A673 (cell line): Measurements from ENCODE around the gene TNFRSF25. TPM values are rescaled to one million over a fixed set of nuclear protein-coding genes. Genes with fewer than 3 reads are reported as not detected.

Source experiments
- BruUV-seq: library from RNA; stranded (reverse); fragments of 400-500 nt; replicated peaks from 2 replicates; lab custom pipeline; 2021; lab: Mats Ljungman, UMichigan
- CTCF ChIA-PET: fragments of 300-600 bp; sonication (Branson Sonifier 250); formaldehyde crosslinking; loops from one replicate; lab custom pipeline; 2022; ENCODE audit warnings: antibody characterized with exemption; lab: Charles Lee
- POLR2A ChIA-PET: fragments of 300-600 bp; sonication (Branson Sonifier 250); formaldehyde crosslinking; loops from one replicate; lab custom pipeline; 2022; ENCODE audit warnings: antibody characterized with exemption; ENCODE audit not compliant: low non-redundant PET; lab: Charles Lee
- DNase-seq: peaks from one replicate; pipeline ENCODE4 v3.0.0-alpha.2; 2015; ENCODE audit warnings: low spot score
- H3K27ac ChIP-seq: fragments of 200-600 bp; sonication (generic); 2 replicates; pipeline ENCODE4 v1.5.1; 2016; ENCODE audit warnings: mixed run types, low read depth, mild to moderate bottlenecking, mixed read lengths, antibody characterized with exemption, low read length; ENCODE audit not compliant: poor library complexity, severe bottlenecking
- H3K27me3 ChIP-seq: fragments of 200-600 bp; sonication (generic); replicated peaks from 2 replicates; pipeline ENCODE4 v1.6.1; 2017; ENCODE audit warnings: mixed run types, low read depth, mild to moderate bottlenecking, mixed read lengths, antibody characterized with exemption, low read length; ENCODE audit not compliant: insufficient read depth, poor library complexity
- H3K36me3 ChIP-seq: fragments of 200-600 bp; sonication (generic); 2 replicates; pipeline ENCODE4 v1.6.1; 2016; ENCODE audit warnings: mixed run types, mild to moderate bottlenecking, mixed read lengths, antibody characterized with exemption, low read length; ENCODE audit not compliant: insufficient read depth, poor library complexity, severe bottlenecking
- H3K4me1 ChIP-seq: fragments of 200-600 bp; sonication (generic); 2 replicates; pipeline ENCODE4 v1.6.1; 2017; ENCODE audit warnings: mixed run types, mild to moderate bottlenecking, mixed read lengths, antibody characterized with exemption, low read length; ENCODE audit not compliant: insufficient read depth, poor library complexity, severe bottlenecking
- H3K4me3 ChIP-seq: fragments of 200-600 bp; sonication (generic); 2 replicates; pipeline ENCODE4 v1.5.1; 2016; ENCODE audit warnings: low read depth, mixed run types, mild to moderate bottlenecking, mixed read lengths, low read length; ENCODE audit not compliant: poor library complexity, severe bottlenecking
- H3K9me3 ChIP-seq: fragments of 200-600 bp; sonication (generic); 2 replicates; pipeline ENCODE4 v1.6.1; 2016; ENCODE audit warnings: mixed run types, low read depth, mild to moderate bottlenecking, mixed read lengths, antibody characterized with exemption, low read length; ENCODE audit not compliant: poor library complexity, severe bottlenecking
- CTCF ChIP-seq: fragments of 300-800, 200-600 bp; sonication (generic); conservative IDR thresholded peaks from 2 replicates; pipeline ENCODE4 v1.5.1; 2017; ENCODE audit warnings: low read depth, mild to moderate bottlenecking, antibody characterized with exemption, low read length, moderate library complexity, mixed read lengths
- EZH2 ChIP-seq: fragments of 200-600 bp; sonication (generic); IDR thresholded peaks from 2 replicates; pipeline ENCODE4 v1.6.1; 2017; ENCODE audit warnings: borderline replicate concordance, low read depth, mild to moderate bottlenecking, mixed read lengths, antibody characterized with exemption, low read length; ENCODE audit not compliant: poor library complexity, severe bottlenecking
- intact Hi-C: fragments of 100-400 bp; cut with micrococcal nuclease; formaldehyde crosslinking; loops from one replicate; pipeline ENCODE4 v1.10.0; 2022; ENCODE audit not compliant: unreplicated experiment
- microRNA-seq: library from miRNA; unstranded; fragments of <30 nt; microRNA quantifications from one replicate; pipeline ENCODE4 v1.2.0, GENCODE V29; 2021
- total RNA-seq: library from RNA; stranded (reverse); gene quantifications from 2 replicates; pipeline ENCODE4 v1.2.3, GENCODE V29; 2021

The TNFRSF25 gene
- total RNA-seq, 1 experiment from 2014 or later = 0.97 TPM

- ChIA-PET CTCF (interaction anchor here (0.7 to 1.5 kb wide), 3 partner anchors 8 to 67 kb away, joined by 3 to 9 read pairs (median 3); no protein-coding TSS in a partner anchor), POLR2A (no interaction called here)
- TF ChIP-seq CTCF (no peak), EZH2 (no peak)
- no peaks in the 10 kb centered on the region for H3K36me3 ChIP-seq
- no peak for DNase-seq
- H3K4me1 ChIP-seq = peaks cover 9% of the 10 kb centered on the region
- peaks cover 68% of the 10 kb centered on the region for H3K27me3 ChIP-seq
- intact Hi-C loops = no loop called here
- no TSS peak for BruUV-seq
- H3K9me3 ChIP-seq = no peaks in the 10 kb centered on the region
- no peak overlapping the region for H3K27ac ChIP-seq
- H3K4me3 ChIP-seq = no peak overlapping the region
Observed at GRCh38 chr1:6414881-6415626, 50.9 kb downstream of the TNFRSF25 start.

GRCh38 chr1:6414443-6414844 lies 51.5 kb downstream of the TNFRSF25 start:
- ChIA-PET POLR2A (no interaction called here), CTCF (interaction anchor here (0.7 to 1.5 kb wide), 3 partner anchors 9 to 66 kb away, joined by 3 to 9 read pairs (median 3); no protein-coding TSS in a partner anchor)
- intact Hi-C loops = no loop called here
- TF ChIP-seq EZH2 = no peak
- TF ChIP-seq CTCF = peak; percentile 76
- H3K4me1 ChIP-seq = peaks cover 3% of the 10 kb centered on the region
- peaks cover 62% of the 10 kb centered on the region for H3K27me3 ChIP-seq
- H3K9me3 ChIP-seq = no peaks in the 10 kb centered on the region
- DNase-seq = peak; percentile 72
- no peak overlapping the region for H3K4me3 ChIP-seq
- H3K27ac ChIP-seq = no peak overlapping the region
- no peaks in the 10 kb centered on the region for H3K36me3 ChIP-seq
- BruUV-seq = no TSS peak

GRCh38 chr1:6412896-6413295 lies 53.1 kb downstream of the TNFRSF25 start:
- no peak for TF ChIP-seq EZH2
- TF ChIP-seq CTCF = no peak
- H3K4me3 ChIP-seq = no peak overlapping the region
- no peaks in the 10 kb centered on the region for H3K36me3 ChIP-seq
- H3K9me3 ChIP-seq = no peaks in the 10 kb centered on the region
- H3K4me1 ChIP-seq = no peaks in the 10 kb centered on the region
- no peak overlapping the region for H3K27ac ChIP-seq
- H3K27me3 ChIP-seq = peaks cover 46% of the 10 kb centered on the region
- ChIA-PET CTCF (no interaction called here), POLR2A (no interaction called here)
- intact Hi-C loops = no loop called here
- no TSS peak for BruUV-seq
- no peak for DNase-seq

Small RNA genes within 50 kb of the gene (microRNA-seq; reads per million reads assigned to microRNA genes)
- gene MIR4252 = not detected

Other genes with a start within 250 kb of the TNFRSF25 start
- 94.5 and 104 TPM in 2 replicates for gene ICMT, start 230.2 kb downstream of the TNFRSF25 start, total RNA-seq
- gene HES3, start 222.0 kb downstream of the TNFRSF25 start, total RNA-seq = not detected in 2 replicates
- gene GPR153, start 205.1 kb downstream of the TNFRSF25 start, total RNA-seq = 8.4 and 11.7 TPM in 2 replicates
- gene ACOT7, start 72.4 kb downstream of the TNFRSF25 start, total RNA-seq = 129 and 132 TPM in 2 replicates
- not detected in 2 replicates for gene HES2, start 46.3 kb downstream of the TNFRSF25 start, total RNA-seq
- gene ESPN, start 41.4 kb downstream of the TNFRSF25 start, total RNA-seq = not detected in 2 replicates
- 0.86 and 2.3 TPM in 2 replicates for gene PLEKHG5, start 25.5 kb upstream of the TNFRSF25 start, total RNA-seq
- 48.5 and 55.6 TPM in 2 replicates for gene NOL9, start 88.3 kb upstream of the TNFRSF25 start, total RNA-seq
- not detected in 2 replicates for gene TAS1R1, start 89.1 kb upstream of the TNFRSF25 start, total RNA-seq
- gene ZBTB48, start 113.8 kb upstream of the TNFRSF25 start, total RNA-seq = 29.9 and 35.3 TPM in 2 replicates
- 29.4 and 38.0 TPM in 2 replicates for gene KLHL21, start 136.7 kb upstream of the TNFRSF25 start, total RNA-seq
- 37.8 and 44.2 TPM in 2 replicates for gene PHF13, start 147.6 kb upstream of the TNFRSF25 start, total RNA-seq
- 23.6 and 27.9 TPM in 2 replicates for gene THAP3, start 158.7 kb upstream of the TNFRSF25 start, total RNA-seq
- 94.2 and 106 TPM in 2 replicates for gene DNAJC11, start 235.6 kb upstream of the TNFRSF25 start, total RNA-seq